ENCODE data around the gene TACC2.

Gene TACC2

GRCh38 chr10:122116331-122116730 is 127.4 kb downstream of the TACC2 start:
- no peak for DNase-seq

- no peak for DNase-seq
These were observed 128.5 kb downstream of the TACC2 start for GRCh38 chr10:122117475-122117874.

GRCh38 chr10:122120008-122120744 is 131.2 kb downstream of the TACC2 start:
- no peak for DNase-seq

- DNase-seq, result no peak
These were observed 132.1 kb downstream of the TACC2 start for GRCh38 chr10:122121059-122121458.

- DNase-seq, result no peak
These were observed 133.5 kb downstream of the TACC2 start for GRCh38 chr10:122122493-122122892.

GRCh38 chr10:122123186-122123585 is 134.2 kb downstream of the TACC2 start:
- no peak for DNase-seq

GRCh38 chr10:122124342-122124741 is 135.4 kb downstream of the TACC2 start:
- DNase-seq, result no peak

GRCh38 chr10:122124808-122125207 is 135.8 kb downstream of the TACC2 start:
- DNase-seq, result no peak

GRCh38 chr10:122126763-122127659 is 138.0 kb downstream of the TACC2 start:
- no peak for DNase-seq

- DNase-seq, result no peak
These were observed 139.0 kb downstream of the TACC2 start for GRCh38 chr10:122127943-122128342.

GRCh38 chr10:122128357-122128756 is 139.4 kb downstream of the TACC2 start:
- no peak for DNase-seq

- no peak for DNase-seq
These were observed 141.6 kb downstream of the TACC2 start for GRCh38 chr10:122130474-122131110.

GRCh38 chr10:122132331-122132755 is 143.4 kb downstream of the TACC2 start:
- no peak for DNase-seq

- no peak for DNase-seq
These were observed 144.1 kb downstream of the TACC2 start for GRCh38 chr10:122132882-122133565.

GRCh38 chr10:122135251-122136025 is 146.5 kb downstream of the TACC2 start:
- no peak for DNase-seq

GRCh38 chr10:122138831-122139625 is 150.1 kb downstream of the TACC2 start:
- DNase-seq, result no peak

GRCh38 chr10:122139627-122140170 is 150.7 kb downstream of the TACC2 start:
- no peak for DNase-seq

GRCh38 chr10:122140461-122140902 is 151.5 kb downstream of the TACC2 start:
- no peak for DNase-seq

- peak in 4 of 56 donors; percentile 25 to 39 (median 32) for DNase-seq
These were observed 152.1 kb downstream of the TACC2 start for GRCh38 chr10:122140941-122141623.
